Skeletal muscle tissue (tissue), 4 donors: ENCODE data around the gene PCDHB8. TPM values are rescaled to one million over a fixed set of nuclear protein-coding genes. Genes with fewer than 3 reads are reported as not detected.
A peak's percentile ranks its signal among the peaks of the same experiment; 100 is the strongest.
"Not testable (repeated sequence)": the region's sequence is repeated elsewhere in the genome, so short reads cannot be mapped to it uniquely, and the experiment has no call there.

Source experiments
- H3K27ac ChIP-seq: one replicate; pipeline ENCODE4 v1.7.0; 2013; ENCODE audit warnings: mild to moderate bottlenecking, low read depth, low read length, inconsistent platforms
- H3K27me3 ChIP-seq, 3 donors: one replicate each; pipeline ENCODE4 v1.7.0; 2013; ENCODE audit warnings: low read length in 3 of 3; ENCODE audit not compliant: control insufficient read depth in 3 of 3, insufficient read depth in 3 of 3
- H3K36me3 ChIP-seq, 3 donors: one replicate each; pipeline ENCODE4 v1.7.0; 2013; ENCODE audit warnings: low read length in 3 of 3; ENCODE audit not compliant: control insufficient read depth in 3 of 3, insufficient read depth in 3 of 3
- H3K4me1 ChIP-seq, 3 donors: one replicate each; pipeline ENCODE4 v1.7.0; 2013; ENCODE audit warnings: low read length in 3 of 3, mild to moderate bottlenecking in 3 of 3; ENCODE audit not compliant: control insufficient read depth in 3 of 3, insufficient read depth in 3 of 3
- H3K4me3 ChIP-seq, 3 donors: one replicate each; pipeline ENCODE4 v1.7.0; 2013; ENCODE audit warnings: low read length in 3 of 3
- H3K9ac ChIP-seq, 3 donors: one replicate each; pipeline ENCODE4 v1.7.0; 2013; ENCODE audit warnings: low read length in 3 of 3, mild to moderate bottlenecking in 3 of 3, moderate library complexity in 2 of 3, low read depth in 1 of 3
- H3K9me3 ChIP-seq, 3 donors: one replicate each; pipeline ENCODE4 v1.7.0; 2013; ENCODE audit warnings: low read length in 3 of 3; ENCODE audit not compliant: control insufficient read depth in 3 of 3
- total RNA-seq: library from RNA; depleted of rRNA; stranded (reverse); fragments of >200 nt; gene quantifications from one replicate; pipeline ENCODE4 v1.2.3, GENCODE V29; 2014
- donor health status: Osteomylitis.

The PCDHB8 gene
- total RNA-seq, 1 donor from 2014 or later = 1.6 TPM

DNA sequence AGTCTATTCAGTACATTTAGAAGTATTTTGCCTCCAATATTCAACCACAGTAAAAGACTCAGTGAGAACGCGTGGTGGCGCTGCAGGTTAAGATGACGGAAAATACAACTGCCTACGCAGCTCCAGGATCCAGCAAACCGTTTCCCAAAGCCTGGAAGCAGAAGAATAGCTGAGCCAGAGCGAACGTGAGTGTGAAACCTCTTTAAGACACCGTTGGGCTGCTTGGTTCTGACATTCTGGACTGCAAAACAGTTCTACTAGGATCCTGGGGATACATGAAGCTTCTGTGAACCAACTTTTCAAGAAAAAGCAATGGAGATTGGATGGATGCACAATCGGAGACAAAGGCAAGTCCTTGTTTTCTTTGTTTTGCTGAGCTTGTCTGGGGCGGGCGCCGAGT is 4.7 kb downstream of the PCDHB8 start, which contains the start of gene PCDHB16:
Gene PCDHB16, plus strand, starts transcription at position 140 of the 400 bp plus-strand sequence. Its CDS starts 173 bp downstream, at position 313.
- Histone ChIP-seq H3K4me3 (peak within 1 kb of the TSS; percentile 45 to 60 (median 49)), H3K27ac (no peak within 1 kb of the TSS), H3K9ac (peak within 1 kb of the TSS in 2 of 3 donors; percentile 10 to 59), H3K9me3 (peaks cover 6 to 19% (median 12%) of the 10 kb centered on the region in 3 donors), H3K27me3 (peaks cover 0 to 10% (median 6%) of the 10 kb centered on the region in 3 donors), H3K4me1 (no peaks in the 10 kb centered on the region), H3K36me3 (no peaks in the 10 kb centered on the region)

DNA sequence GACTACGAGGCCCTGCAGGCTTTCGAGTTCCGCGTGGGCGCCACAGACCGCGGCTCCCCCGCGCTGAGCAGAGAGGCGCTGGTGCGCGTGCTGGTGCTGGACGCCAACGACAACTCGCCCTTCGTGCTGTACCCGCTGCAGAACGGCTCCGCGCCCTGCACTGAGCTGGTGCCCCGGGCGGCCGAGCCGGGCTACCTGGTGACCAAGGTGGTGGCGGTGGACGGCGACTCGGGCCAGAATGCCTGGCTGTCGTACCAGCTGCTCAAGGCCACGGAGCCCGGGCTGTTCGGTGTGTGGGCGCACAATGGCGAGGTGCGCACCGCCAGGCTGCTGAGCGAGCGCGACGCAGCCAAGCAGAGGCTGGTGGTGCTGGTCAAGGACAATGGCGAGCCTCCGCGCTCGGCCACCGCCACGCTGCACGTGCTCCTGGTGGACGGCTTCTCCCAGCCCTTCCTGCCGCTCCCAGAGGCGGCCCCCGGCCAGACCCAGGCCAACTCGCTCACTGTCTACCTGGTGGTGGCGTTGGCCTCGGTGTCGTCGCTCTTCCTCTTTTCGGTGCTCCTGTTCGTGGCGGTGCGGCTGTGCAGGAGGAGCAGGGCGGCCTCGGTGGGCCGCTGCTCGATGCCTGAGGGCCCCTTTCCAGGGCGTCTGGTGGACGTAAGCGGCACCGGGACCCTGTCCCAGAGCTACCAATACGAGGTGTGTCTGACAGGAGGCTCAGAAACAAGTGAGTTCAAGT is 6.7 kb downstream of the PCDHB8 start:
- H3K36me3 ChIP-seq, H3K27ac ChIP-seq, H3K9ac ChIP-seq, H3K4me1 ChIP-seq, H3K27me3 ChIP-seq, H3K4me3 ChIP-seq: not testable (repeated sequence)
- H3K9me3 ChIP-seq = peaks cover 3 to 11% (median 7%) of the 10 kb centered on the region in 3 donors

- peak within 1 kb of the TSS in 1 of 3 donors; percentile 23 for H3K4me3 ChIP-seq
- no peak within 1 kb of the TSS for H3K27ac ChIP-seq
- H3K27me3 ChIP-seq = no peaks in the 10 kb centered on the region
- H3K36me3 ChIP-seq = no peaks in the 10 kb centered on the region
- H3K9ac ChIP-seq = no peak within 1 kb of the TSS
- H3K4me1 ChIP-seq = no peaks in the 10 kb centered on the region
- H3K9me3 ChIP-seq = peaks cover 3 to 11% (median 6%) of the 10 kb centered on the region in 3 donors
Observed at GRCh38 chr5:141186897-141187512, 9.4 kb downstream of the PCDHB8 start, which contains the start of gene PCDHB9. Gene PCDHB9, plus strand, starts transcription at chr5:141187161. Its CDS starts 158 bp downstream, at chr5:141187319.

DNA sequence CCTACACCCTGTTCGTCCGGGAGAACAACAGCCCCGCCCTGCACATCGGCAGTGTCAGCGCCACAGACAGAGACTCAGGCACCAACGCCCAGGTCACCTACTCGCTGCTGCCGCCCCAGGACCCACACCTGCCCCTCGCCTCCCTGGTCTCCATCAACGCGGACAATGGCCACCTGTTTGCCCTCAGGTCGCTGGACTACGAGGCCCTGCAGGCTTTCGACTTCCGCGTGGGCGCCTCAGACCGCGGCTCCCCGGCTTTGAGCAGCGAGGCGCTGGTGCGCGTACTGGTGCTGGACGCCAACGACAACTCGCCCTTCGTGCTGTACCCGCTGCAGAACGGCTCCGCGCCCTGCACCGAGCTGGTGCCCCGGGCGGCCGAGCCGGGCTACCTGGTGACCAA is 11.1 kb downstream of the PCDHB8 start:
- H3K4me1 ChIP-seq, H3K27ac ChIP-seq, H3K36me3 ChIP-seq, H3K9ac ChIP-seq, H3K4me3 ChIP-seq, H3K27me3 ChIP-seq, H3K9me3 ChIP-seq: not testable (repeated sequence)

DNA sequence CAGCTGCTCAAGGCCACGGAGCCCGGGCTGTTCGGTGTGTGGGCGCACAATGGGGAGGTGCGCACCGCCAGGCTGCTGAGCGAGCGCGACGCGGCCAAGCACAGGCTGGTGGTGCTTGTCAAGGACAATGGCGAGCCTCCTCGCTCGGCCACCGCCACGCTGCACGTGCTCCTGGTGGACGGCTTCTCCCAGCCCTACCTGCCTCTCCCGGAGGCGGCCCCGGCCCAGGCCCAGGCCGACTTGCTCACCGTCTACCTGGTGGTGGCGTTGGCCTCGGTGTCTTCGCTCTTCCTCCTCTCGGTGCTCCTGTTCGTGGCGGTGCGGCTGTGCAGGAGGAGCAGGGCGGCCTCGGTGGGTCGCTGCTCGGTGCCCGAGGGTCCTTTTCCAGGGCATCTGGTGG is 11.5 kb downstream of the PCDHB8 start:
- not testable (repeated sequence) for H3K27ac ChIP-seq, H3K9me3 ChIP-seq, H3K36me3 ChIP-seq, H3K27me3 ChIP-seq, H3K4me3 ChIP-seq, H3K4me1 ChIP-seq, H3K9ac ChIP-seq

DNA sequence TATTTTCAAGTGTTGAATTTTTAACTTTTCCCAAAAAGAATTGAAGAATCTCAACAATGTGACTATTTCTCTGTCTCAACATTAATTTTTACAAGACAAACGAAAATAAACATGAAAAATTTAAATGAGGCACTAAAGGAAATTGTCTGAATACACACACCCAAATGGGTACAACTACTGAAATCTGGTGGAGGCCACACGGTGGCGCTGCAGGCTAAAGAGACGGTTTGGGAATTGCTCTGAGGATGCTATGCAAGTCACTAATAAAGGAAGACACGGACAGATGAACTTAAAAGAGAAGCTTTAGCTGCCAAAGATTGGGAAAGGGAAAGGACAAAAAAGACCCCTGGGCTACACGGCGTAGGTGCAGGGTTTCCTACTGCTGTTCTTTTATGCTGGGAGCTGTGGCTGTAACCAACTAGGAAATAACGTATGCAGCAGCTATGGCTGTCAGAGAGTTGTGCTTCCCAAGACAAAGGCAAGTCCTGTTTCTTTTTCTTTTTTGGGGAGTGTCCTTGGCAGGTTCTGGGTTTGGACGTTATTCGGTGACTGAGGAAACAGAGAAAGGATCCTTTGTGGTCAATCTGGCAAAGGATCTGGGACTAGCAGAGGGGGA is 14.6 kb downstream of the PCDHB8 start, which contains the start of gene PCDHB10:
Gene PCDHB10, plus strand, starts transcription at position 244 of the 616 bp plus-strand sequence. Its CDS starts 200 bp downstream, at position 444.
- no peak within 1 kb of the TSS for H3K27ac ChIP-seq
- H3K27me3 ChIP-seq = peaks cover 0 to 2% (median 0%) of the 10 kb centered on the region in 3 donors
- peak within 1 kb of the TSS in 1 of 3 donors; percentile 35 for H3K4me3 ChIP-seq
- no peaks in the 10 kb centered on the region for H3K4me1 ChIP-seq
- H3K9ac ChIP-seq = no peak within 1 kb of the TSS
- peaks cover 0 to 10% (median 3%) of the 10 kb centered on the region in 3 donors for H3K9me3 ChIP-seq
- H3K36me3 ChIP-seq = no peaks in the 10 kb centered on the region

DNA sequence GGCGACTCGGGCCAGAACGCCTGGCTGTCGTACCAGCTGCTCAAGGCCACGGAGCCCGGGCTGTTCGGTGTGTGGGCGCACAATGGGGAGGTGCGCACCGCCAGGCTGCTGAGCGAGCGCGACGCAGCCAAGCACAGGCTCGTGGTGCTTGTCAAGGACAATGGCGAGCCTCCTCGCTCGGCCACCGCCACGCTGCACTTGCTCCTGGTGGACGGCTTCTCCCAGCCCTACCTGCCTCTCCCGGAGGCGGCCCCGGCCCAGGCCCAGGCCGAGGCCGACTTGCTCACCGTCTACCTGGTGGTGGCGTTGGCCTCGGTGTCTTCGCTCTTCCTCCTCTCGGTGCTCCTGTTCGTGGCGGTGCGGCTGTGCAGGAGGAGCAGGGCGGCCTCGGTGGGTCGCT is 16.7 kb downstream of the PCDHB8 start:
- not testable (repeated sequence) for H3K27ac ChIP-seq, H3K36me3 ChIP-seq, H3K9ac ChIP-seq, H3K4me3 ChIP-seq, H3K4me1 ChIP-seq, H3K27me3 ChIP-seq
- peaks cover 3 to 16% (median 15%) of the 10 kb centered on the region in 3 donors for H3K9me3 ChIP-seq

- Histone ChIP-seq H3K4me1 (no peaks in the 10 kb centered on the region), H3K36me3 (no peaks in the 10 kb centered on the region), H3K9me3 (peaks cover 7 to 22% (median 15%) of the 10 kb centered on the region in 3 donors), H3K4me3 (no peak overlapping the region), H3K27ac (no peak overlapping the region), H3K9ac (no peak overlapping the region), H3K27me3 (peaks cover 0 to 4% (median 2%) of the 10 kb centered on the region in 3 donors)
Observed at GRCh38 chr5:141196363-141196762, 18.8 kb downstream of the PCDHB8 start.

DNA sequence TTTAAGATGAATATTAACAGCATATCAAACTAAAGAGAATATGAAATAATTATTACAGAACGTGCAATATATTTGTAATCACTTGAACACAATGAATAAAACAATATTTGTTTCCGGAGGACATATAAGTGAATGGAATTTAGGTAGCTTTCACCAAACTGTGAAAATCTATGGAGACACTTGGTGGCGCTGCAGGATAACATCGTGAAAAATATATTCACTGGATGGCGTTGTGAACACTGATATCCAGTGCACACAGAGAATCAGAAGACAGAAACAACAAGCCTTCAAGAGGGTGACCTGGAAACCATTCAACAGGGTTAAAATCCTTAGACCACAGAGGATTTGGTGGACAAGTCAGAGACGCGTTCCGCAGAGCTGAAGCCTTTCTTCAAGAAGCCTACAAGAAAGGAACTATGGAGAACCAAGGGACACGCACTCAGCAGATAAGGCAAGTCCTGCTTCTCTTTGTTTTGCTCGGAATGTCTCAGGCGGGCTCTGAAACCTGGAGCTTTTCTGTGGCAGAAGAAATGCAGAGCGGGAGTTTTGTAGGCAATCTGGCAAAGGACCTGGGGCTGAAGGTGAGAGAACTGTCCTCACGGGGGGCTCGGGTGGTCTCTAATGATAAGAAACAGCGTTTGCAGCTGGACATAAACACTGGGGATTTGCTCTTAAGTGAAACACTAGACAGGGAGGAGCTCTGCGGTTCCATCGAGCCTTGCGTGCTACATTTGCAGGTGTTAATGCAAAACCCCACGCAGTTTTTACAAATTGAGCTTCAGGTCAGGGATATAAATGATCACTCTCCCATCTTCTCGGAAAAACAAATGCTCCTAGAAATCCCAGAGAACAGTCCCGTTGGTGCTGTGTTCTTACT is 22.0 kb downstream of the PCDHB8 start, which contains the start of gene PCDHB11:
Gene PCDHB11, plus strand, starts transcription at position 269 of the 877 bp plus-strand sequence. Its CDS starts 148 bp downstream, at position 417.
- Histone ChIP-seq H3K4me1 (no peaks in the 10 kb centered on the region), H3K27ac (no peak within 1 kb of the TSS), H3K36me3 (no peaks in the 10 kb centered on the region), H3K9ac (peak within 1 kb of the TSS in 1 of 3 donors; percentile 51), H3K9me3 (peaks cover 7 to 15% (median 13%) of the 10 kb centered on the region in 3 donors), H3K27me3 (peaks cover 0 to 4% (median 0%) of the 10 kb centered on the region in 3 donors), H3K4me3 (peak within 1 kb of the TSS; percentile 39 to 70 (median 55))
